ENCODE data around the gene PTGS1. TPM values are rescaled to one million over a fixed set of nuclear protein-coding genes. Genes with fewer than 3 reads are reported as not detected.

Gene PTGS1
- total RNA-seq, 1 donor: 10.4 TPM

- DNase-seq (ENCODE audit: low read depth): no peak
- no peak for TF ChIP-seq CTCF (IDR thresholded peaks at IDR 0.05; ENCODE audit: insufficient read depth, low read depth, low read length)
- no peak overlapping the region for H3K4me3 ChIP-seq (ENCODE audit: low read depth, low read length)
These were observed 9.5 kb downstream of the PTGS1 start for GRCh38 chr9:122380293-122380692.

- no peak for TF ChIP-seq CTCF (IDR thresholded peaks at IDR 0.05; ENCODE audit: insufficient read depth, low read depth, low read length)
- DNase-seq (ENCODE audit: low read depth): no peak
- H3K4me3 ChIP-seq (ENCODE audit: low read depth, low read length): no peak overlapping the region
These were observed 10.6 kb downstream of the PTGS1 start for GRCh38 chr9:122381206-122381950.

GRCh38 chr9:122382901-122383850 is 12.4 kb downstream of the PTGS1 start:
- DNase-seq (ENCODE audit: low read depth): peak; percentile 34
- H3K4me3 ChIP-seq (ENCODE audit: low read depth, low read length): no peak overlapping the region
- TF ChIP-seq CTCF (IDR thresholded peaks at IDR 0.05; ENCODE audit: insufficient read depth, low read depth, low read length): no peak

- no peak for DNase-seq (ENCODE audit: low read depth)
- no peak overlapping the region for H3K4me3 ChIP-seq (ENCODE audit: low read depth, low read length)
- TF ChIP-seq CTCF (IDR thresholded peaks at IDR 0.05; ENCODE audit: insufficient read depth, low read depth, low read length): no peak
These were observed 13.2 kb downstream of the PTGS1 start for GRCh38 chr9:122383992-122384461.

- DNase-seq (ENCODE audit: low read depth): no peak
- no peak overlapping the region for H3K4me3 ChIP-seq (ENCODE audit: low read depth, low read length)
- TF ChIP-seq CTCF (IDR thresholded peaks at IDR 0.05; ENCODE audit: insufficient read depth, low read depth, low read length): no peak
These were observed 15.6 kb downstream of the PTGS1 start for GRCh38 chr9:122386311-122386872.

GRCh38 chr9:122387536-122387935 is 16.7 kb downstream of the PTGS1 start:
- no peak for TF ChIP-seq CTCF (IDR thresholded peaks at IDR 0.05; ENCODE audit: insufficient read depth, low read depth, low read length)
- H3K4me3 ChIP-seq (ENCODE audit: low read depth, low read length): no peak overlapping the region
- no peak for DNase-seq (ENCODE audit: low read depth)
